ENCODE data around the gene GIPC1. TPM values are rescaled to one million over a fixed set of nuclear protein-coding genes. Genes with fewer than 3 reads are reported as not detected.

The GIPC1 gene
- total RNA-seq, 2 experiments from 2014 or later: 36.5 to 47.2 TPM

GRCh38 chr19:14450168-14450874, 45.6 kb downstream of the GIPC1 start:
- H3K36me3 Mint-ChIP-seq (ENCODE audit: low read depth): peaks cover 55% of the 10 kb centered on the region
- DNase-seq: peak; percentile 77
- ChIA-PET CTCF (interaction anchor here (0.9 to 1.0 kb wide), 2 partner anchors 18 to 30 kb away, joined by 3 to 4 read pairs; partner anchors contain the start of gene PKN1), POLR2A (no interaction called here)
- H3K9me3 Mint-ChIP-seq: no peaks in the 10 kb centered on the region
- no peak overlapping the region for H3K4me3 Mint-ChIP-seq
- H3K27ac Mint-ChIP-seq: peak overlapping the region; percentile 31
- peaks cover 13% of the 10 kb centered on the region for H3K4me1 Mint-ChIP-seq
- H3K27me3 Mint-ChIP-seq: no peaks in the 10 kb centered on the region

- peaks cover 54% of the 10 kb centered on the region for H3K36me3 Mint-ChIP-seq (ENCODE audit: low read depth)
- peaks cover 14% of the 10 kb centered on the region for H3K4me1 Mint-ChIP-seq
- CTCF ChIA-PET: no interaction called here
- no peak for DNase-seq
- no peaks in the 10 kb centered on the region for H3K9me3 Mint-ChIP-seq
- POLR2A ChIA-PET: no interaction called here
- H3K27ac Mint-ChIP-seq: no peak overlapping the region
- no peaks in the 10 kb centered on the region for H3K27me3 Mint-ChIP-seq
- no peak overlapping the region for H3K4me3 Mint-ChIP-seq
Observed at GRCh38 chr19:14449321-14449720, 46.6 kb downstream of the GIPC1 start.

GRCh38 chr19:14446336-14447036, 49.4 kb downstream of the GIPC1 start:
- Mint-ChIP-seq H3K27ac (no peak overlapping the region), H3K27me3 (no peaks in the 10 kb centered on the region), H3K36me3 (ENCODE audit: low read depth) (peaks cover 70% of the 10 kb centered on the region), H3K9me3 (no peaks in the 10 kb centered on the region), H3K4me3 (no peak overlapping the region), H3K4me1 (peaks cover 23% of the 10 kb centered on the region)
- no peak for DNase-seq
- ChIA-PET CTCF (interaction anchor here (0.6 to 1.3 kb wide), 2 partner anchors 8 to 36 kb away, joined by 3 read pairs; no protein-coding TSS in a partner anchor), POLR2A (no interaction called here)

GRCh38 chr19:14443632-14444216, 52.2 kb downstream of the GIPC1 start:
- Mint-ChIP-seq H3K9me3 (no peaks in the 10 kb centered on the region), H3K4me3 (no peak overlapping the region), H3K27me3 (no peaks in the 10 kb centered on the region), H3K27ac (no peak overlapping the region), H3K36me3 (ENCODE audit: low read depth) (peaks cover 60% of the 10 kb centered on the region), H3K4me1 (peaks cover 33% of the 10 kb centered on the region)
- POLR2A ChIA-PET: no interaction called here
- CTCF ChIA-PET: interaction anchor here (0.8 kb wide), 1 partner anchor 23 kb away, joined by 3 read pairs; no protein-coding TSS in a partner anchor
- no peak for DNase-seq

GRCh38 chr19:14442891-14443631, 52.9 kb downstream of the GIPC1 start:
- no peaks in the 10 kb centered on the region for H3K9me3 Mint-ChIP-seq
- H3K4me1 Mint-ChIP-seq: peaks cover 33% of the 10 kb centered on the region
- ChIA-PET POLR2A (no interaction called here), CTCF (interaction anchor here (0.8 kb wide), 1 partner anchor 23 kb away, joined by 3 read pairs; no protein-coding TSS in a partner anchor)
- no peak overlapping the region for H3K27ac Mint-ChIP-seq
- H3K36me3 Mint-ChIP-seq (ENCODE audit: low read depth): peaks cover 55% of the 10 kb centered on the region
- no peak for DNase-seq
- no peaks in the 10 kb centered on the region for H3K27me3 Mint-ChIP-seq
- H3K4me3 Mint-ChIP-seq: no peak overlapping the region

GRCh38 chr19:14441041-14441938, 54.6 kb downstream of the GIPC1 start:
- ChIA-PET POLR2A (no interaction called here), CTCF (interaction anchor here (0.8 to 1.4 kb wide), 3 partner anchors 17 to 45 kb away, joined by 3 to 4 read pairs (median 4); no protein-coding TSS in a partner anchor)
- no peaks in the 10 kb centered on the region for H3K27me3 Mint-ChIP-seq
- no peak for DNase-seq
- H3K9me3 Mint-ChIP-seq: no peaks in the 10 kb centered on the region
- peaks cover 45% of the 10 kb centered on the region for H3K36me3 Mint-ChIP-seq (ENCODE audit: low read depth)
- peak overlapping the region; percentile 92 for H3K4me3 Mint-ChIP-seq
- peak overlapping the region; percentile 79 for H3K27ac Mint-ChIP-seq
- H3K4me1 Mint-ChIP-seq: peaks cover 41% of the 10 kb centered on the region

- Mint-ChIP-seq H3K27me3 (no peaks in the 10 kb centered on the region), H3K27ac (peak overlapping the region; percentile 80), H3K4me3 (peak overlapping the region; percentile 92), H3K36me3 (ENCODE audit: low read depth) (peaks cover 40% of the 10 kb centered on the region), H3K9me3 (no peaks in the 10 kb centered on the region), H3K4me1 (peaks cover 44% of the 10 kb centered on the region)
- CTCF ChIA-PET: interaction anchor here (1.4 kb wide), 1 partner anchor 16 kb away, joined by 3 read pairs; no protein-coding TSS in a partner anchor
- POLR2A ChIA-PET: no interaction called here
- peak; percentile 87 for DNase-seq
Observed at GRCh38 chr19:14440049-14440448, 55.9 kb downstream of the GIPC1 start.

GRCh38 chr19:14439014-14439413, 56.9 kb downstream of the GIPC1 start:
- H3K4me1 Mint-ChIP-seq: peaks cover 53% of the 10 kb centered on the region
- ChIA-PET CTCF (interaction anchor here (0.6 to 2.4 kb wide), 6 partner anchors 32 to 530 kb away, joined by 3 to 7 read pairs (median 4); partner anchors contain the start of gene ASF1B), POLR2A (no interaction called here)
- no peaks in the 10 kb centered on the region for H3K9me3 Mint-ChIP-seq
- H3K27me3 Mint-ChIP-seq: no peaks in the 10 kb centered on the region
- peak overlapping the region; percentile 25 for H3K4me3 Mint-ChIP-seq
- H3K36me3 Mint-ChIP-seq (ENCODE audit: low read depth): peaks cover 33% of the 10 kb centered on the region
- no peak for DNase-seq
- peak overlapping the region; percentile 19 for H3K27ac Mint-ChIP-seq

GRCh38 chr19:14437578-14438140, 58.3 kb downstream of the GIPC1 start:
- H3K27ac Mint-ChIP-seq: no peak overlapping the region
- H3K36me3 Mint-ChIP-seq (ENCODE audit: low read depth): peaks cover 21% of the 10 kb centered on the region
- H3K9me3 Mint-ChIP-seq: no peaks in the 10 kb centered on the region
- peaks cover 54% of the 10 kb centered on the region for H3K4me1 Mint-ChIP-seq
- no peak for DNase-seq
- H3K27me3 Mint-ChIP-seq: no peaks in the 10 kb centered on the region
- CTCF ChIA-PET: interaction anchor here (0.6 to 2.4 kb wide), 5 partner anchors 9 to 301 kb away, joined by 3 to 7 read pairs (median 4); partner anchors contain the start of gene ASF1B
- POLR2A ChIA-PET: no interaction called here
- H3K4me3 Mint-ChIP-seq: no peak overlapping the region

- ChIA-PET POLR2A (interaction anchor here (0.6 kb wide), 1 partner anchor 97 kb away, joined by 4 read pairs; no protein-coding TSS in a partner anchor), CTCF (interaction anchor here (0.6 to 1.7 kb wide), 5 partner anchors 37 to 363 kb away, joined by 3 to 6 read pairs (median 3); partner anchors contain the start of genes ASF1B and MISP3)
- Mint-ChIP-seq H3K4me3 (peak overlapping the region; percentile 69), H3K9me3 (no peaks in the 10 kb centered on the region), H3K27me3 (peaks cover 4% of the 10 kb centered on the region), H3K36me3 (ENCODE audit: low read depth) (peaks cover 10% of the 10 kb centered on the region), H3K27ac (peak overlapping the region; percentile 78), H3K4me1 (peaks cover 58% of the 10 kb centered on the region)
- no peak for DNase-seq
Observed at GRCh38 chr19:14435320-14436050, 60.4 kb downstream of the GIPC1 start.
